Adipocyte (in vitro differentiated cells): Measurements from ENCODE around the gene ICAM2.

Experiments
- DNase-seq: peaks from one replicate; pipeline ENCODE4 v3.0.0-alpha.2; 2015; ENCODE audit warnings: low read depth
- H3K27me3 ChIP-seq: replicated peaks from 2 replicates; pipeline ENCODE4 v1.7.0; 2013; ENCODE audit warnings: mild to moderate bottlenecking, low read length, moderate library complexity; ENCODE audit not compliant: control insufficient read depth, insufficient read depth
- H3K36me3 ChIP-seq: 2 replicates; pipeline ENCODE4 v1.7.0; 2013; ENCODE audit warnings: low read length, mild to moderate bottlenecking, moderate library complexity; ENCODE audit not compliant: control insufficient read depth, insufficient read depth, severe bottlenecking
- H3K4me1 ChIP-seq: 2 replicates; pipeline ENCODE4 v1.7.0; 2013; ENCODE audit warnings: mild to moderate bottlenecking, low read length, moderate library complexity; ENCODE audit not compliant: control insufficient read depth, insufficient read depth
- H3K4me3 ChIP-seq: 2 replicates; pipeline ENCODE4 v1.7.0; 2013; ENCODE audit warnings: mild to moderate bottlenecking, low read length, moderate library complexity
- H3K9ac ChIP-seq: 2 replicates; pipeline ENCODE4 v1.7.0; 2013; ENCODE audit warnings: mild to moderate bottlenecking, low read length, moderate library complexity
- H3K9me3 ChIP-seq: 2 replicates; pipeline ENCODE4 v1.7.0; 2013; ENCODE audit warnings: mild to moderate bottlenecking, low read length, moderate library complexity; ENCODE audit not compliant: control insufficient read depth

The ICAM2 gene

GRCh38 chr17:63978272-63979200 lies 41.9 kb downstream of the ICAM2 start:
- no peaks in the 10 kb centered on the region for H3K27me3 ChIP-seq
- H3K9me3 ChIP-seq = peaks cover 5% of the 10 kb centered on the region
- H3K4me3 ChIP-seq = no peak overlapping the region
- H3K9ac ChIP-seq = no peak overlapping the region
- H3K4me1 ChIP-seq = peaks cover 20% of the 10 kb centered on the region
- DNase-seq = no peak
- H3K36me3 ChIP-seq = no peaks in the 10 kb centered on the region

- Histone ChIP-seq H3K27me3 (no peaks in the 10 kb centered on the region), H3K36me3 (no peaks in the 10 kb centered on the region), H3K4me1 (peaks cover 20% of the 10 kb centered on the region), H3K9me3 (peaks cover 2% of the 10 kb centered on the region), H3K9ac (no peak overlapping the region), H3K4me3 (no peak overlapping the region)
- DNase-seq = no peak
Measured at GRCh38 chr17:63976702-63977101, 43.7 kb downstream of the ICAM2 start.

- no peaks in the 10 kb centered on the region for H3K36me3 ChIP-seq
- DNase-seq = no peak
- H3K4me1 ChIP-seq = peaks cover 17% of the 10 kb centered on the region
- no peak overlapping the region for H3K4me3 ChIP-seq
- no peaks in the 10 kb centered on the region for H3K9me3 ChIP-seq
- H3K27me3 ChIP-seq = no peaks in the 10 kb centered on the region
- H3K9ac ChIP-seq = no peak overlapping the region
Measured at GRCh38 chr17:63975541-63976092, 44.8 kb downstream of the ICAM2 start.

GRCh38 chr17:63974594-63975192 lies 45.7 kb downstream of the ICAM2 start:
- DNase-seq = peak; percentile 34
- Histone ChIP-seq H3K4me1 (peaks cover 11% of the 10 kb centered on the region), H3K36me3 (no peaks in the 10 kb centered on the region), H3K4me3 (no peak overlapping the region), H3K27me3 (peaks cover 8% of the 10 kb centered on the region), H3K9ac (no peak overlapping the region), H3K9me3 (no peaks in the 10 kb centered on the region)

GRCh38 chr17:63973930-63974593 lies 46.4 kb downstream of the ICAM2 start:
- Histone ChIP-seq H3K27me3 (peaks cover 13% of the 10 kb centered on the region), H3K36me3 (no peaks in the 10 kb centered on the region), H3K4me3 (no peak overlapping the region), H3K9ac (no peak overlapping the region), H3K4me1 (peaks cover 11% of the 10 kb centered on the region), H3K9me3 (no peaks in the 10 kb centered on the region)
- DNase-seq = no peak

- no peak overlapping the region for H3K9ac ChIP-seq
- no peak overlapping the region for H3K4me3 ChIP-seq
- no peaks in the 10 kb centered on the region for H3K9me3 ChIP-seq
- H3K4me1 ChIP-seq = peaks cover 11% of the 10 kb centered on the region
- H3K27me3 ChIP-seq = peaks cover 14% of the 10 kb centered on the region
- DNase-seq = no peak
- H3K36me3 ChIP-seq = no peaks in the 10 kb centered on the region
Measured at GRCh38 chr17:63973247-63973646, 47.2 kb downstream of the ICAM2 start.

- no peaks in the 10 kb centered on the region for H3K9me3 ChIP-seq
- H3K4me1 ChIP-seq = peaks cover 11% of the 10 kb centered on the region
- DNase-seq = no peak
- peaks cover 14% of the 10 kb centered on the region for H3K27me3 ChIP-seq
- no peaks in the 10 kb centered on the region for H3K36me3 ChIP-seq
- H3K9ac ChIP-seq = no peak within 1 kb of the TSS
- H3K4me3 ChIP-seq = no peak within 1 kb of the TSS
Measured at GRCh38 chr17:63972796-63973195, 47.6 kb downstream of the ICAM2 start, which contains the start of gene SCN4A. Gene SCN4A, minus strand, starts transcription at chr17:63972918. Its CDS starts 77 bp downstream, at chr17:63972841.

GRCh38 chr17:63969278-63969677 lies 51.2 kb downstream of the ICAM2 start:
- H3K9ac ChIP-seq = no peak overlapping the region
- H3K36me3 ChIP-seq = no peaks in the 10 kb centered on the region
- H3K27me3 ChIP-seq = peaks cover 17% of the 10 kb centered on the region
- peaks cover 5% of the 10 kb centered on the region for H3K4me1 ChIP-seq
- DNase-seq = no peak
- H3K9me3 ChIP-seq = no peaks in the 10 kb centered on the region
- no peak overlapping the region for H3K4me3 ChIP-seq

- DNase-seq = no peak
- Histone ChIP-seq H3K4me1 (peaks cover 7% of the 10 kb centered on the region), H3K4me3 (no peak overlapping the region), H3K27me3 (peaks cover 17% of the 10 kb centered on the region), H3K36me3 (no peaks in the 10 kb centered on the region), H3K9me3 (no peaks in the 10 kb centered on the region), H3K9ac (no peak overlapping the region)
Measured at GRCh38 chr17:63967953-63968352, 52.5 kb downstream of the ICAM2 start.

GRCh38 chr17:63966646-63967264 lies 53.7 kb downstream of the ICAM2 start:
- peaks cover 17% of the 10 kb centered on the region for H3K27me3 ChIP-seq
- H3K9me3 ChIP-seq = no peaks in the 10 kb centered on the region

More at GRCh38 chr17:63966646-63967264, 53.7 kb downstream of the ICAM2 start:
- no peak for DNase-seq
- H3K4me3 ChIP-seq = no peak overlapping the region
- H3K36me3 ChIP-seq = no peaks in the 10 kb centered on the region
- peaks cover 18% of the 10 kb centered on the region for H3K4me1 ChIP-seq
- H3K9ac ChIP-seq = no peak overlapping the region
